Sciatic nerve (tissue), 2 donors: Measurements from ENCODE around the gene TACO1. TPM values are rescaled to one million over a fixed set of nuclear protein-coding genes. Genes with fewer than 3 reads are reported as not detected.

Experiments
- ATAC-seq: fragments of 200-7000 bp; cut with Tn5 transposase; one replicate; pipeline ENCODE4 v1.9.1; 2020; ENCODE audit warnings: mild to moderate bottlenecking, moderate library complexity
- DNase-seq: peaks from one replicate; pipeline ENCODE4 v3.0.0-alpha.2; 2020; ENCODE audit warnings: low spot score
- intact Hi-C: fragments of 100-400 bp; cut with DNase I; formaldehyde crosslinking; loops from one replicate; pipeline ENCODE4 v1.14.2; 2022
- total RNA-seq: library from RNA; stranded (reverse); fragmentation: NEBNext Ultra II Directional; extraction: Animal tissue kit (Norgen Biotek cat#: 25700); gene quantifications from one replicate; pipeline ENCODE4 v1.2.1, GENCODE V29; 2021
- donor health status: DM: no; HTN: no; CAD: no.
- donor health status: DM: no; HTN: no; CAD: no.

The TACO1 gene
- 12.2 TPM for total RNA-seq

GRCh38 chr17:63600569-63601438, at the start of gene TACO1:
TACO1 (plus strand) TSS chr17:63600895; CDS start chr17:63601084, 189 bp downstream.
- intact Hi-C loops: no loop called here
- ATAC-seq: peak; percentile 95
- peak; percentile 85 for DNase-seq

- no peak for ATAC-seq
- intact Hi-C loops: no loop called here
- no peak for DNase-seq
Observed at GRCh38 chr17:63552211-63552610, 48.5 kb upstream of the TACO1 start.

DNA sequence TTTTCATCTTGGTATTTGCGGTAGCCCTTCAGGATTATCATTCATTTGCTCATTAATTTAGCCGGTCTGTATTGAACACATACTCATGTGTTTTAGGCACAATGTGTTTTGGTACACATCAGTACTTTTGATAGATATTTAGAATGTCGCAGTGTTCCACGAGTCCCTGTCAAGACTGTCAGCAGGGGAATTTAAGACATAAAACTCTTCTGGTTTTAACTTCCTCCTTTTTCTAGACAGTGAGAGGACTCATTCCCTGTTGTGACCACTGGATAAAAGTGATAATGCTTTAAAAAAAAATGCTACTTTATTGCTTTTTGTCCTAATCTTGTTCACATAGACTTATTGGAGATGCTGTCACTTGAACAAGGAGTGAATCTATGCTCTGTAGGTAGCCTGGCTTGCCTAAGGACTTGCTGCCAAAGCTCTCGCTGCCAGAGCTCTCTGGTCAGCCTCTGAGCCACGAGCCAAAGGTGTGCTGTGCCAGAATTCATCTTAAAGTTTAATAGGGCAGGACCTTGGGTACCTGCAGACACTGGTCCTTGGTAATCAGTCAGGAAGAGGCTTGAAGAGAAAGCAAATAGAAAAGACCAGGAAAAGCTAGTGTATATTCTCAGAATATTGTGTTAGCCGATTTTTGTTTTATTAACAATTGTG, 45.1 kb upstream of the TACO1 start:
- intact Hi-C loops: no loop called here
- no peak for DNase-seq
- ATAC-seq: no peak

GRCh38 chr17:63557416-63557815, 43.3 kb upstream of the TACO1 start:
- ATAC-seq: no peak
- no peak for DNase-seq
- intact Hi-C loops: no loop called here

- intact Hi-C loops: no loop called here
- no peak for ATAC-seq
Observed at GRCh38 chr17:63558441-63558840, 42.3 kb upstream of the TACO1 start.

GRCh38 chr17:63561819-63562218, 38.9 kb upstream of the TACO1 start:
- intact Hi-C loops: no loop called here

More at GRCh38 chr17:63558441-63558840, 42.3 kb upstream of the TACO1 start:
- no peak for DNase-seq

GRCh38 chr17:63563339-63563738, 37.4 kb upstream of the TACO1 start:
- intact Hi-C loops: no loop called here
- no peak for DNase-seq

More at GRCh38 chr17:63561819-63562218, 38.9 kb upstream of the TACO1 start:
- no peak for ATAC-seq
- no peak for DNase-seq

DNA sequence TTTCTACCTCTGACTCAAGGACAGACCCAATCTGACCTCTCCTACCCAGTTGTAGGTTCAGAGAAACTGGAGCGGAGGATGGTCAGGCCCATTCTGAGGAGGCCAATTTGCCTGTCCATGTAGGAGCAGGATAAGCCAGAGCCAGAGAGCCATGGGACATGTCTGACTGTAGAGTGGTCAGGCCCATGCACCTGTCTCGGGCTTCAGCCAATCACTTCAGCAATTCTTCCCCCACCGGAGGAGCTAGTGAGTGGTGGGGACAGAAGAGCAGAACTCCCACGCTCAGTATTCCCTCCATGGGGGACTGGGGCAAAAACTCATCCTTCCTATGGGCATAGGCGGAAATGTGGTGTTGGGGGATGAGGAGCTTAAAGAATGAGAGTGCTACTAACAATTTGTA, 36.1 kb upstream of the TACO1 start:
- ATAC-seq (no peak), DNase-seq (no peak)
- intact Hi-C loops: no loop called here

More at GRCh38 chr17:63563339-63563738, 37.4 kb upstream of the TACO1 start:
- no peak for ATAC-seq

DNA sequence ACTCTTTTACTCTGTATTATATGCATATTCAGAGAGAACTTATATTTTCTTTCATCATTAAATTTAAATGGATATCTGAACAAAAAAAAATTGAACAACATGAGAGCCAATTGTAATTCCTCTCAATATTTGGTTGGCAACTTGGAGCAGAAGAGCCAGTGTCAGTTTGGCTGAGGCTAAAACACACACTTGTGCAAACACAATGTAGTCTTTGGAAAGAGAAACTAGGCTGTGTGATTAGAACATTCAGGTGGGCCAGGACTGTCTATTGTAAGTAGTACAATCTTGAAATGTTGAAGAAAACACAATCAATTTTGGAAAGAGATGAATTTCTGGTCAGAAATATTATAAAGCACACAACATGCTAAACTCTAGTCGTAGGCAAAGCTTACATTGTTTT, 33.5 kb upstream of the TACO1 start:
- intact Hi-C loops: no loop called here

DNA sequence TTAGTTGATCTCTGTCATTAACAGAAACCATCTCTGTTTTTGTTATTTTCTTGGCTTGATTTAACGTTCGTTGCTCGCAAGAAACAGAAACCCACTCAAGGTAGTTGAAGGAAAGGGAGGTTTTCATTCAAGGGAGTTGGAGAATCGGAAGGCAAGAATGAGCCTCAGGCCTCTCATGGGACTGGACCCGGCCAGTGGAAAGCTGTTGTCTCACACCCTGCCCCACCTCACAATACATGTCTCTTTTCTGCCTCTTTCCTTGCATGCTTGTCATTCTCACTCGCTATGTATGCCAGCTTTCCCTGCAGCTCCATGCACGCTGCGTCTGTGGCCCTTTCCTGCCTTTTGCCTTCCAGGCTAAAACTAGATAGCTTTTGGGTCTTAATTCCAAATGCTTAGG, 32.1 kb upstream of the TACO1 start:
- ATAC-seq: no peak
- intact Hi-C loops: no loop called here
- DNase-seq: no peak

More for the DNA sequence above, 33.5 kb upstream of the TACO1 start:
- DNase-seq (no peak), ATAC-seq (no peak)

DNA sequence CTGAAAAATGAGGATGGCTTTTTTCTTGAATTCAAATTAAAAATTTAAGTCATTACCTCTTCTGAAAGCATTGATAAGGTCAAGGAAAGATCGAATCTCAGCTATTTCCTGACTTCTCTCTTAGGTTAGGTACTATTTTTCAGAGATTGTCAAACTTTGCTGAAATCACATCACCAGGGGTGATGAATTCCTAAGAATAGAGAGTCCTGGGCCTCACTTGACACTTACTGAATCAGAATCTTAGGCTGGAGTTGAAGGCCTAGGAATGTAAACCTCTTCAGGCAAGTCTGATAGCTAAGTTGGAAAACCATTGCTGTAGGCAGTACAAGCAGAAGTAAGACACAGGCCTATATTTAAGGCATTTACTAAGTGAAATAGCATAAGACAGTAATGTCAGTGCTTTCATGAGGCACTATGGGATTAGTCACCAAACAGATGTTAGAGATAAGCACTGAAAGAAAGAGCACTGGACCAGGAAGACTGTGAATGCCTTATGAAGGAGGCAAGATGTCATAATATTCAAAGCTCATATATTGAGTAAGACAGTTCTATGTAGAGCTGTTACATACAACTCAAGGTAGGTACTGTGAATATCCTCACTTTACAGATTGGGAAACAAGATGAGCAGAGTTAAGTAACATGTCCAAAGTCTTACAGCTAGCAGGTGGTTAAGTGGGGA, 28.9 kb upstream of the TACO1 start:
- intact Hi-C loops: no loop called here
- ATAC-seq (no peak), DNase-seq (no peak)

DNA sequence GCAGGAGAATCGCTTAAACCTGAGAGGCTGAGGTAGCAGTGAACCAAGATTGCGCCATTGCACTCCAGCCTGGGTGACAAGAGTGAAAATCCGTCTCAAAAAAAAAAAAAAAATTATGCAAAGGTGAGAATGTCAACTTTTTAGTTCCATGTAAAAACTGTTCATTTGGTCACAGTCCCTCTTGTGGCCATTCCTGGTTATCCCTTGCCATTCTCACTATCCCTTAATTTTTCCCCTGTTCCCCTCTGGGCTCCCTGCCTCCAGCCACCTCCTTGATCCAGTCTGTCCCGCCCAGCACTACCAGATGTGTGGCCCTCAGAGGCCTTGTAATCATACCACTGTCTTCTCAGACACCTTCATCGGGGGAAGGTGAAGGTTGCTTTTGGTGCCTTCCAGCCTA, 27.1 kb upstream of the TACO1 start:
- ATAC-seq (no peak), DNase-seq (no peak)
- intact Hi-C loops: no loop called here

GRCh38 chr17:63578027-63578768, 22.5 kb upstream of the TACO1 start:
- intact Hi-C loops: no loop called here

DNA sequence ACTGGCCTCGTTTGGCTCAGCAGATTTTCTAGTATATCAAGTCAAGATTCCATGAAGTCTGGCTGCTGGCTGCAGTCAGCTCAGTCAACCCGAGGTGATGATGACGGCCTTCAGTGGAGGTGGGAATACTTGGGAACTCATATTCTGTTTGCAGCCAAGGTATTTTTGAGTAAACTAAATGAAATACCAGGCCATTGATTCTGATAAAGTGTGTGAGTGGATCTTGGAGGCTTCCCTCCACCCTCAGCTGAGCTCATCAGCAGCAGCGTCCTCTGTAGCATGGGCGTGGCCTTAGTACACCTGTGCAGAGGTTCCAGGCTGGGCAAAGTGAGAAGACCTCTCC, 22.0 kb upstream of the TACO1 start:
- no peak for ATAC-seq
- intact Hi-C loops: no loop called here
- DNase-seq: no peak

More at GRCh38 chr17:63578027-63578768, 22.5 kb upstream of the TACO1 start:
- ATAC-seq: no peak
- DNase-seq: no peak

- DNase-seq (no peak), ATAC-seq (no peak)
- intact Hi-C loops: no loop called here
Observed at GRCh38 chr17:63579633-63580032, 21.1 kb upstream of the TACO1 start.

DNA sequence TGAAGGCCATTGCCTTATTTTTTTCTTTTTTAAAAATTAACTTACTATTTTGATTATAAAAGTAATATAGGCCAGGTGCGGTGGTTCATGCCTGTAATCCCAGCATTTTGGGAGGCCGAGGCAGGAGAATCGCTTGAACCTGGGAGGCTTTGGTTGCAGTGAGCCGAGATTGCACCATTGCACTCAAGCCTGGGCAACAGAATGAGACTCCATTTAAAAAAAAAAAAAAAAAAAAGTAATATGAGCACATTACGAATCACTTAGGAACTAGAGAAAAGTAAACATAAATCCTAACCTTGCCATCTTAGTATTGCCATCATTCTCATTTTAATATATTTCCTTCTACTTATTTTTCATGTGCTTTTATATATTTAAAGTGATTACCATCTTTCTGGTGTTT, 12.9 kb upstream of the TACO1 start:
- DNase-seq (no peak), ATAC-seq (no peak)
- intact Hi-C loops: no loop called here

DNA sequence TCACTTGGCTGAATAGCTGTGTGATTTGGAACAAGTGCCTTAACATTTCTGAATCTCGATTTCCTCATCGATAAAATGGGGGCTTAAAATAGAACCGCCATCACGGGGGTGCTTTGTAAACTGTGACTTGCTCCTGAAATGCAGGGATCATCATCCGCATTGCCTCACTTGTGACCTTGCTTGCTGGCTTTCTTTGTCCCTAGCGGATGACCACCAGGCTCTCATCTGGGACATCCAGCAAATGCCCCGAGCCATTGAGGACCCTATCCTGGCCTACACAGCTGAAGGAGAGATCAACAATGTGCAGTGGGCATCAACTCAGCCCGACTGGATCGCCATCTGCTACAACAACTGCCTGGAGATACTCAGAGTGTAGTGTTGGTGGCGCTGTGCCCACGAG, 11.9 kb upstream of the TACO1 start:
- intact Hi-C loops: no loop called here
- ATAC-seq (no peak), DNase-seq (no peak)

DNA sequence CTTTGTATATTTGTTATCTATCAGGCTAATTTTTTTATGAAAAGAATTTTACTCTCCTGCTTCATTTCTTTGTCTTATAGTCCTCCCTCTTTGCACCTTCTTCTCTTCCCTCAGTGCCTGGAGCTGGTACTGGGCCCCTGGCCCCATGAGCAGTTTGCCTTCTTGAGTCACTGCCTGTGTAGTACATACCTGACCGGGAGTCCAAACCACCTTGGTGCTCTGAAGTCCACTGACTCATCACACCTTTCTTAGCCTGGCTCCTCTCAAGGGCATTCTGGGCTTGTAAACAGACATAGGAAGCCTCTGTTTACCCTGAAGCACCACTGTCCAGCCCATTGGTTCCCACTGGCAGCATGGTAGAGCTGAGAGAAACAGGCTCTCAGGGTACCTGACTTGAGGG, 11.0 kb upstream of the TACO1 start:
- ATAC-seq (no peak), DNase-seq (no peak)
- intact Hi-C loops: no loop called here

GRCh38 chr17:63592797-63593196, 7.9 kb upstream of the TACO1 start:
- DNase-seq (no peak), ATAC-seq (no peak)
- intact Hi-C loops: no loop called here
